Spleen (tissue), 11 donors: ENCODE measurements around the gene IHH. TPM values are rescaled to one million over a fixed set of nuclear protein-coding genes. Genes with fewer than 3 reads are reported as not detected.

Experiments
- DNase-seq: peaks from one replicate; pipeline ENCODE4 v3.0.0-alpha.2; 2020
- H3K27ac ChIP-seq, 8 donors: fragments of 200-600 bp; sonication (generic) in 7 of 8; 1 replicate in 4 of 8; 2 replicates in 4 of 8; pipeline versions ENCODE4 v1.5.0 to v1.8.0; 2016 to 2021; ENCODE audit warnings: inconsistent platforms in 4 of 8, mild to moderate bottlenecking in 4 of 8, moderate library complexity in 1 of 8
- H3K27me3 ChIP-seq, 7 donors: fragments of 200-600 bp; sonication (generic) in 6 of 7; replicated peaks in 1 of 7; 1 replicate in 4 of 7; 2 replicates in 3 of 7; pipeline versions ENCODE4 v1.5.0 to v1.8.0; 2016 to 2021; ENCODE audit warnings: inconsistent platforms in 3 of 7, mild to moderate bottlenecking in 1 of 7
- H3K36me3 ChIP-seq, 6 donors: fragments of 200-600 bp; sonication (generic) in 5 of 6; 1 replicate in 4 of 6; 2 replicates in 2 of 6; pipeline versions ENCODE4 v1.5.0 to v1.8.0; 2016 to 2021; ENCODE audit warnings: inconsistent platforms in 2 of 6
- H3K4me1 ChIP-seq, 6 donors: fragments of 200-600 bp; sonication (generic) in 5 of 6; 1 replicate in 3 of 6; 2 replicates in 3 of 6; pipeline versions ENCODE4 v1.5.0 to v1.8.0; 2016 to 2021; ENCODE audit warnings: inconsistent platforms in 3 of 6
- H3K4me3 ChIP-seq, 8 donors: fragments of 200-600 bp; sonication (generic) in 7 of 8; 1 replicate in 4 of 8; 2 replicates in 4 of 8; pipeline versions ENCODE4 v1.5.0 to v1.8.0; 2016 to 2021; ENCODE audit warnings: inconsistent platforms in 4 of 8, mild to moderate bottlenecking in 4 of 8, moderate library complexity in 2 of 8
- H3K9me3 ChIP-seq, 8 donors: fragments of 200-600 bp; sonication (generic) in 7 of 8; 1 replicate in 4 of 8; 2 replicates in 4 of 8; pipeline versions ENCODE4 v1.5.0 to v1.8.0; 2016 to 2021; ENCODE audit warnings: inconsistent platforms in 4 of 8
- POLR2A ChIP-seq, 3 donors: fragments of 450-650 bp; IDR thresholded peaks; one replicate each; pipeline ENCODE4 v1.5.1; 2017; ENCODE audit warnings: antibody characterized with exemption in 3 of 3, mild to moderate bottlenecking in 1 of 3
- POLR2AphosphoS5 ChIP-seq, 3 donors: sonication (generic); formaldehyde crosslinking; IDR thresholded peaks; one replicate each; pipeline ENCODE4 v1.5.1; 2017; ENCODE audit warnings: antibody characterized with exemption in 3 of 3
- WGBS, 5 donors: extraction: QIAGEN DNeasy Blood & Tissue Kit in 3 of 5; methylation state at CpG; one replicate each; pipeline versions ENCODE4 v1.1.5 to v1.1.7; 2013 to 2018; 5-methylcytosine and 5-hydroxymethylcytosine counted together
- intact Hi-C: fragments of 100-400 bp; cut with DNase I; formaldehyde crosslinking; loops from one replicate; pipeline ENCODE4 v1.15.0; 2023; ENCODE audit warnings: low total_unique reads
- polyA plus RNA-seq, 3 donors: library from polyadenylated mRNA; stranded (reverse); fragments of 200-250 nt; gene quantifications; one replicate each; pipeline ENCODE4 v1.2.1, GENCODE V29; 2013
- total RNA-seq, 7 donors: library from RNA; depleted of rRNA in 3 of 7; stranded (reverse); fragments of >200 nt in 3 of 7; fragmentation: NEBNext Ultra II Directional in 4 of 7; extraction: Animal tissue kit (Norgen Biotek cat#: 25700) in 4 of 7; gene quantifications; one replicate each; pipeline versions ENCODE4 v1.1.0 to v1.2.1, GENCODE V29; 2016 to 2021
- TF ChIP-seq, protein P1 (sequence below), 11 experiments: fragments of 200-600 bp in 7 of 11; fragments of 450-650 bp in 4 of 11; sonication (generic) in 4 of 11; IDR thresholded peaks in 8 of 11; conservative IDR thresholded peaks in 3 of 11; 1 replicate in 7 of 11; 2 replicates in 4 of 11; pipeline versions ENCODE4 v1.4.0 to v1.8.0; 2016 to 2021; ENCODE audit warnings: antibody characterized with exemption in 11 of 11, inconsistent platforms in 4 of 11, mild to moderate bottlenecking in 1 of 11
- donor health status: healthy with polysubstance abuse.
- donor health status: DM: no; HTN: no; CAD: no; lungs with moderate emphysema.
- donor health status: DM: no; HTN: no; CAD: no.
- donor health status: Bipolar disorder and iron deficiency.
- donor health status: healthy.
- donor health status: DM: no; HTN: no; CAD: no.
- donor health status: DM: yes; HTN: yes; CAD: no.

Gene IHH
- total and polyA plus RNA-seq, 10 donors = 0.06 to 0.13 TPM; not detected in 8

DNA sequence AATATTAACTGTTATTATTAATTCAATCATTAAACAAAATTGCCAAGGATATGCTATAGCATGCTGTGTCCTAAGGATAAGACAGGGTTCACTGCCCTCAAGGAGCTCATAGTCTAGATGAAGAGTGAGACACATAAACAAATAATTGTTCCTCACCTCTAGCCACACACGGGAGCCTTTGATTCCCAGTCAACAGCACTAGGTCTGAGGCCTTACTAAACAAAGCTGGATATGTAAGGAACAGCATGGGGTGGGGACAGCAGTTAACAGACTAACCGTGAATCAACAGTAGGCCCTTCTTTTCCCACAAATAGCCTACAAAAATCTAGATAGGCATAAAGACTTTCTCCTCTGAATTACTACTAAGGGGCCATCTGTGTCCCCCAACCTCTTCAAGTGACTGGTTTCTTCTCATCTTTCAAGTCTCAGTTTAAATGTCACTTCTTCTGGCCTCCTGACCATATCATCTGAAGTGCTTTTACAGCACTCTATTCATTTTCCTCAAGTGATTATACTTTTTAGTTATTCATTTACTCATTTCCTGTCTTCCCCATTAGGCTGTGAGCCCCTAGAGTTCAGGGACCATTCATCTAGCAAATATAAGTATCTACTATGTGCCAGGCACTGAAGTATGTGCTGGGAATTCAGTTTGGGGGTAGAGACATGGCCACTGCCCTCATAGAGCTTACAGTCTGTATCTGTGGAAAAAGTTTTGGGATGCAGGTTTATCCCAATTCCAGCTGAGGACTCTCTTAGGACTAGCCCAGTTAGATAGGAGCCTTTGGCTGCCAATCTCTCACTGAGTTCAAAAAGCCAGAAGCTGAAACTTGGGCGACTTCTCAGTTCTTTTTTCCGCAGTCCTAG is 29.9 kb upstream of the IHH start:
- 73 to 86% (median 81%) methylated on average over 4 of the region's 4 CpGs for WGBS, 5 donors
- peaks cover 0 to 36% (median 0%) of the 10 kb centered on the region in 6 donors for H3K36me3 ChIP-seq
- no peak overlapping the region for H3K4me3 ChIP-seq
- DNase-seq = no peak
- no peak overlapping the region for H3K27ac ChIP-seq
- intact Hi-C loops = no loop called here
- TF ChIP-seq POLR2A (IDR thresholded peaks at IDR 0.05) = no peak
- no peak for TF ChIP-seq POLR2AphosphoS5 (IDR thresholded peaks at IDR 0.05)
- TF ChIP-seq, protein P1, sequence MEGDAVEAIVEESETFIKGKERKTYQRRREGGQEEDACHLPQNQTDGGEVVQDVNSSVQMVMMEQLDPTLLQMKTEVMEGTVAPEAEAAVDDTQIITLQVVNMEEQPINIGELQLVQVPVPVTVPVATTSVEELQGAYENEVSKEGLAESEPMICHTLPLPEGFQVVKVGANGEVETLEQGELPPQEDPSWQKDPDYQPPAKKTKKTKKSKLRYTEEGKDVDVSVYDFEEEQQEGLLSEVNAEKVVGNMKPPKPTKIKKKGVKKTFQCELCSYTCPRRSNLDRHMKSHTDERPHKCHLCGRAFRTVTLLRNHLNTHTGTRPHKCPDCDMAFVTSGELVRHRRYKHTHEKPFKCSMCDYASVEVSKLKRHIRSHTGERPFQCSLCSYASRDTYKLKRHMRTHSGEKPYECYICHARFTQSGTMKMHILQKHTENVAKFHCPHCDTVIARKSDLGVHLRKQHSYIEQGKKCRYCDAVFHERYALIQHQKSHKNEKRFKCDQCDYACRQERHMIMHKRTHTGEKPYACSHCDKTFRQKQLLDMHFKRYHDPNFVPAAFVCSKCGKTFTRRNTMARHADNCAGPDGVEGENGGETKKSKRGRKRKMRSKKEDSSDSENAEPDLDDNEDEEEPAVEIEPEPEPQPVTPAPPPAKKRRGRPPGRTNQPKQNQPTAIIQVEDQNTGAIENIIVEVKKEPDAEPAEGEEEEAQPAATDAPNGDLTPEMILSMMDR (IDR thresholded peaks at IDR 0.05 in 8 of 11, conservative IDR thresholded peaks at IDR 0.05 in 3 of 11) = no peak
- H3K9me3 ChIP-seq = no peaks in the 10 kb centered on the region
- peaks cover 0 to 28% (median 7%) of the 10 kb centered on the region in 6 donors for H3K4me1 ChIP-seq
- H3K27me3 ChIP-seq = no peaks in the 10 kb centered on the region

DNA sequence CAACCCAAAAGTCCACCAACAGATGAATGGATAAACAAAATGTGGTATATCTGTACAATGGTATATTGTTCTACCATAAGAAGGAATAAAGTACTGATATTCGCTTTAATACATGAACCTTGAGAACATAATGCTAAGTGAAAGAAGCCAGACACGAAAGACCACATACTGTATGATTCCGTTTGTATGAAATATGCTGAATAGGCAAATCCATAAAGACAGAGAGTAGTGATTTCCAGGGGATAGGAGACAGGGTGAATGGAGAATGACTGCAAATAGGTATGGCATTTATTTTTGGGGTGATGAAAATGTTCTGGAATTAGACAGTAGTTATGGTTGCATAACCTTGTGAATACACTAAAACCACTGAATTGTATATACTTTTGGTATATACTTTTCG is 28.6 kb upstream of the IHH start:
- H3K27ac ChIP-seq = no peak overlapping the region
- 93 to 98% (median 96%) methylated on average over 4 of the region's 4 CpGs for WGBS, 5 donors
- intact Hi-C loops = no loop called here
- no peak for DNase-seq
- no peaks in the 10 kb centered on the region for H3K27me3 ChIP-seq
- no peaks in the 10 kb centered on the region for H3K9me3 ChIP-seq
- H3K4me1 ChIP-seq = peaks cover 0 to 36% (median 4%) of the 10 kb centered on the region in 6 donors
- H3K36me3 ChIP-seq = peaks cover 0 to 27% (median 0%) of the 10 kb centered on the region in 6 donors
- no peak for TF ChIP-seq POLR2A (IDR thresholded peaks at IDR 0.05)
- no peak for TF ChIP-seq POLR2AphosphoS5 (IDR thresholded peaks at IDR 0.05)
- TF ChIP-seq, protein P1 (IDR thresholded peaks at IDR 0.05 in 8 of 11, conservative IDR thresholded peaks at IDR 0.05 in 3 of 11) = no peak
- H3K4me3 ChIP-seq = no peak overlapping the region

DNA sequence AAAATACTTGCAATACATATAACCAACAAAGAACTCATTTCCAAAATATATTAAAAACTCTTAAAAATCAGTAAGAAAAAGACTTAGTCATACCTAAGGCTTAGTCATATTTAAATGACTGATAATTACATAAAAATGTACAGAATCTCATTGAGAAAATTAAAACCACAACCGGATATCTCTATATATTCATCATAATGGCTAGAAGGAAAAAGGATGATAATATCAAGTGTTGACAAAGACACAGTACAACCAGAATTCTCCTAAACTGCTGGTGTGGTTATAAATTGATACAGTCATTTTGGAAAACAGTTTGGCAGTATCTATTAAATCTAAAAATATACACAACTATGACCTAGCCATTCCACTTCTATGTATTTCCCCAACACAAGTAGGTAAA is 27.1 kb upstream of the IHH start:
- DNase-seq = no peak
- TF ChIP-seq, protein P1 (IDR thresholded peaks at IDR 0.05 in 8 of 11, conservative IDR thresholded peaks at IDR 0.05 in 3 of 11) = no peak
- no peak for TF ChIP-seq POLR2AphosphoS5 (IDR thresholded peaks at IDR 0.05)
- H3K4me3 ChIP-seq = no peak overlapping the region
- 88 to 96% (median 93%) methylated on average over 1 of the region's 1 CpG for WGBS, 5 donors
- H3K27me3 ChIP-seq = no peaks in the 10 kb centered on the region
- no peaks in the 10 kb centered on the region for H3K9me3 ChIP-seq
- H3K27ac ChIP-seq = no peak overlapping the region
- intact Hi-C loops = no loop called here
- peaks cover 0 to 36% (median 3%) of the 10 kb centered on the region in 6 donors for H3K4me1 ChIP-seq
- peaks cover 0 to 15% (median 0%) of the 10 kb centered on the region in 6 donors for H3K36me3 ChIP-seq

DNA sequence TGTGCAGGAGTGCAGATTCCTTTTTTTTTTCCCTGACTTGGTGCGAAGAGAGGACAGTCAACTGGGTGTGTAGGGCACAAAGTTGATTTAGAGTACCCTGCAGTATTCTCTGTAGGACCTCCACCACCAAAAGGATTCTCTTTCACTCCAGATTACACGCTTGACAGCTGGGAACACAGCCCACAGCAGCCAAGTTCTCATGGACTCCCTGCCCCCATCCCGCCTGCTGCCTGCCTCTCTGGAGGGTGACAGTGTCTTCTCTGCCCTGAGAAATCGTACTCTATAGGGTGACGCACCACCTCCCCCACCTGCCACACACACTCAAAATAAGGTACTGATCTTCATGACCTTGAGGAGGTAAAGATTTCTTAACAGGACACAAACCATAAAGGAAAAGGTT is 26.6 kb upstream of the IHH start:
- Histone ChIP-seq H3K4me1 (peaks cover 0 to 38% (median 3%) of the 10 kb centered on the region in 6 donors), H3K36me3 (peaks cover 0 to 15% (median 0%) of the 10 kb centered on the region in 6 donors), H3K4me3 (no peak overlapping the region), H3K27ac (no peak overlapping the region), H3K27me3 (no peaks in the 10 kb centered on the region), H3K9me3 (no peaks in the 10 kb centered on the region)
- WGBS, 5 donors = 90 to 94% (median 91%) methylated on average over 5 of the region's 5 CpGs
- intact Hi-C loops = no loop called here
- TF ChIP-seq, protein P1 (IDR thresholded peaks at IDR 0.05 in 8 of 11, conservative IDR thresholded peaks at IDR 0.05 in 3 of 11) = no peak
- DNase-seq = no peak
